GM19397 (cell line): ENCODE measurements around the gene PPFIA1.

Source experiments
- ATAC-seq: cut with Tn5 transposase; IDR thresholded peaks from one replicate; pipeline ENCODE4 v1.9.1; 2021; ENCODE audit warnings: mild to moderate bottlenecking, moderate library complexity; ENCODE audit not compliant: unreplicated experiment

Gene PPFIA1

GRCh38 chr11:70270104-70270876, at the start of gene PPFIA1:
Gene PPFIA1, plus strand, starts transcription at chr11:70270690. Its CDS starts 1,483 bp downstream, at chr11:70272173.
- peak; percentile 92 for ATAC-seq

- no peak for ATAC-seq
These were observed 49.6 kb upstream of the PPFIA1 start for GRCh38 chr11:70220920-70221319.

GRCh38 chr11:70225681-70226177, 44.8 kb upstream of the PPFIA1 start:
- ATAC-seq, result no peak

- ATAC-seq, result no peak
These were observed 44.3 kb upstream of the PPFIA1 start for GRCh38 chr11:70226183-70226582.

- ATAC-seq, result no peak
These were observed 43.5 kb upstream of the PPFIA1 start for GRCh38 chr11:70226967-70227366.

GRCh38 chr11:70229737-70230136, 40.8 kb upstream of the PPFIA1 start:
- ATAC-seq, result no peak

GRCh38 chr11:70230151-70230839, 40.2 kb upstream of the PPFIA1 start:
- no peak for ATAC-seq

GRCh38 chr11:70230840-70231710, 39.4 kb upstream of the PPFIA1 start:
- ATAC-seq, result no peak

- no peak for ATAC-seq
These were observed 37.5 kb upstream of the PPFIA1 start for GRCh38 chr11:70233034-70233433.

GRCh38 chr11:70233511-70233934, 37.0 kb upstream of the PPFIA1 start:
- ATAC-seq, result no peak

GRCh38 chr11:70233962-70234361, 36.5 kb upstream of the PPFIA1 start:
- no peak for ATAC-seq

- ATAC-seq, result no peak
These were observed 30.2 kb upstream of the PPFIA1 start for GRCh38 chr11:70240337-70240736.

- no peak for ATAC-seq
These were observed 28.8 kb upstream of the PPFIA1 start for GRCh38 chr11:70241709-70242108.

GRCh38 chr11:70242885-70243284, 27.6 kb upstream of the PPFIA1 start:
- no peak for ATAC-seq

- no peak for ATAC-seq
These were observed 26.4 kb upstream of the PPFIA1 start for GRCh38 chr11:70243912-70244652.

GRCh38 chr11:70244698-70245097, 25.8 kb upstream of the PPFIA1 start:
- no peak for ATAC-seq

- no peak for ATAC-seq
These were observed 24.3 kb upstream of the PPFIA1 start for GRCh38 chr11:70246196-70246595.

GRCh38 chr11:70247042-70247709, 23.3 kb upstream of the PPFIA1 start:
- no peak for ATAC-seq

- ATAC-seq, result no peak
These were observed 22.8 kb upstream of the PPFIA1 start for GRCh38 chr11:70247710-70248072.
